HG02623 (cell line): ENCODE measurements around the gene METAP1.
"Not testable (repeated sequence)": the region's sequence is repeated elsewhere in the genome, so short reads cannot be mapped to it uniquely, and the experiment has no call there.

Experiments
- ATAC-seq: cut with Tn5 transposase; IDR thresholded peaks from one replicate; pipeline ENCODE4 v1.9.1; 2021; ENCODE audit warnings: moderate library complexity; ENCODE audit not compliant: unreplicated experiment

METAP1 gene

DNA sequence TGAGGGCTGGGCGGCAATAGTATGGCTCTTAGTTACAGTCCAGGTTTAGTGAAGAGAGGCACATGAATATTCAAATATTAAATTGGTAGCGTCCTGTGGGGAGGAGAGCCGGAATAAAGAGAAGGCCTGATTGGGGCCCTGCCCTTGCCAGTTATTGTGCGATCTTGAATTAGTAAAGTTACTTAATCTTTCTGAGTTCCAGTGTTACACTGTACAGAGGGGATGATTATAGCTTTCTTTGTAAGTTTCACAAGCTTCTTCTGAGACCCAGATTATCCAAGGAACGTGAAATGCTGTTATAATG, 1.2 kb downstream of the METAP1 start:
- no peak for ATAC-seq

DNA sequence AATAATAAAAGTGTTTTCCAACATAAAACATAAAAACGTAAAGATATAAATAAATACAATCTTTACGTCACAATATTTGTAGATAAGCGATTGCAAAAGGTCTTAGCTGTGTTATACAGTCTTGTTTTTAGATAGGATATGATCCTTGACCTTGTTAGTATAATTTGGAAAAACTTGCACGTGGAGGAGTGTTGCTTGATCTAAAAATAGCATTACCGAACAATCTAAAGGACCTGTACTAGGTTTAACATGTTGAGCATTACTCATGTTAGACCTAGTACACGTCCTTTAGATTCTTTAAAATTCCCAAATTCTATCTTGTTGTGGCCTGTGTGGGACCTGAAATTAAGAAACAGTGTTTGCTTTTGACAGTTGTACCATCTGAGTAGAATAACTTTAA, 1.6 kb downstream of the METAP1 start:
- no peak for ATAC-seq

DNA sequence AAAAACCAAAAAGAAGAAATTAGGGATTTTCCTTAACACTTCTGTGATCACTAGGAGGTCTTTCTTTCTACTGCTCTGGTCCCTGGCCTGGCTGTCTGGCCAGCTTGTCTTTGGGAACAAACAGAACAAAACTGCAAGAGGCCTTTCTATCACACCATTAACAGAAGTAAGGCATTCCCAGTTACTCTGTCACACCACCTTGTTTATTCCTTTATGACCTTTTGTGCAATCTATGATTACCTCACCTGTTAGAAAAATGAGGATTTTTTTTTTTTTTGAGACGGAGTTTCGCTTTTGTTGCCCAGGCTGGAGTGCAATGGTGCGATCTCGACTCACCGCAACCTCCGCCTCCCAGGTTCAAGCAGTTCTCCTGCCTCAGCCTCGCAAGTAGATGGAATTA, 3.0 kb downstream of the METAP1 start:
- ATAC-seq = no peak

DNA sequence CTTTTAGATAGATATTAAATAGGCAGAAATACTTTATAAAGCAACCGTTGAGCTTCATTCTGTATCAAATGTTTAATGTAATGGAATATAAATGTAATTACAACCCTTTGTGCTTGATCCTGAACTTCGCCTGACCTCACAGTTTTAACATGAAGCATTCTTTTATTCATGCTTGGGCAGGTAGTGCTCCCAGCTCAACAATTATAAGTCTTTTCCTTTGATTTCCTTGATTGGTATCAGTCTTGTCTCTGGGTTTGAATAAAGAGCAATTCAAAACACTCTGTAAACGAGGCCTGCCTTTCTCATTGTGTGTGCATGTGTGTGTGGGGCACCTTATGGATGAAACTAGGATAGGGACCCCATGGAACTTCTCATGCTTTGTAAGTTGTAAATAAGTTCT, 6.8 kb downstream of the METAP1 start:
- ATAC-seq = no peak

DNA sequence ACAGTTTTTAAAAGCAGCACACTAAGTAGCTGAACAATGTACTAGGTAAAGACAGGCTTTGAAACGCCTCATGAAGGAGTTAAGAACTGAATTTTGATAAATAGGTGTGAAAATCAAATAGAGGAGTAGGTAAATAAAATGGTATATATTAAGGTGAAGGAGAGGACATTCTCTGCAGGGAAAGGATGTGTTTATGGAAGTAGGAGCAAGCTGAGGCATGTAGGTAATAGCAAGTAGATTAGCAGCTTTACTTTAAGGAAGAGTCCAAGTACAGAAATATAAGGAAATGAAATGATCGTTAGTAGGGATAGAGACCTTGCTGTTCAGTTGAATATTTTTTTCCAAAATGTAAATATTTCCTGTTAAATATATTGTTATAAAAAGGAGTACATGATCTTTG, 12.5 kb downstream of the METAP1 start:
- ATAC-seq = no peak

DNA sequence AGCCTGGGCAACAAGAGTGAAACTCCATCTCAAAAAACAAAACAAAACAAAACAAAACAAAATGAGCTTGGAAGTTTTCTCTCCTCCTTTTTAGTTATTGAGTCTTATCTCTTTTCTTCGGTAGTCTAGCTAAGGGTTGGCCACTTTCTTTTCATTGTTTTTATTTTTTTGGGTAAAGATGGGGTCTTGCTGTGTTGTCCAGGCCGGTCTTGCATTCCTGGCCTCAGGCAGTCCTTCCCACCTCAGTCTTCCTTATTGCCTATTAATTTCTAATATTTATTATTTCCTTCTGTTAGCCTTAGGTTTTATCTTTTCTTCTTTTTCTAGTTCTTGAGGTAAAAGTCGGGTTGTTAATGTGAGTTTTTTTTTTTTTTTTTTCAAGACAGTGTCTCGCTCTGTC, 16.4 kb downstream of the METAP1 start:
- ATAC-seq = no peak

DNA sequence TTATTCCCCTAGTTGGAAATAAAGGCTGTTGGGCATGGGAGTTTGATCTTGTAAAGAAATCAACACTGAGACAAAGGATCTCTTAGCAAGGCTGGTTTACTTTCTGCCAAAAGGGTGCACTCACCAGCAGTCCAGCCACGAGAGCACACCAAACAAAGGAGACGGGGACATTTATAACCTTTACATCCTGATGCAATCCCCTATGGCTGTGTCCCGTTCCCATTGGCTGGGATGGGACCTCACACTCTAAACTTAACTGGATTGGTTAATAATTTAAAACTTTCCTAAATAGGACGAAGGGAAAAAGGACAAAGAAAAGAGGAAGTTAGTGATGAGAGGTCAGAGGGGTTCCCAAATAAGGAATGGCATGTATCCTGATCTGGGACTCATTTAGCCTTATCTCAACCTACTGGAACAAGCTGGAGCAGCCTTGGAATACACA, 17.9 kb downstream of the METAP1 start:
- ATAC-seq = no peak

DNA sequence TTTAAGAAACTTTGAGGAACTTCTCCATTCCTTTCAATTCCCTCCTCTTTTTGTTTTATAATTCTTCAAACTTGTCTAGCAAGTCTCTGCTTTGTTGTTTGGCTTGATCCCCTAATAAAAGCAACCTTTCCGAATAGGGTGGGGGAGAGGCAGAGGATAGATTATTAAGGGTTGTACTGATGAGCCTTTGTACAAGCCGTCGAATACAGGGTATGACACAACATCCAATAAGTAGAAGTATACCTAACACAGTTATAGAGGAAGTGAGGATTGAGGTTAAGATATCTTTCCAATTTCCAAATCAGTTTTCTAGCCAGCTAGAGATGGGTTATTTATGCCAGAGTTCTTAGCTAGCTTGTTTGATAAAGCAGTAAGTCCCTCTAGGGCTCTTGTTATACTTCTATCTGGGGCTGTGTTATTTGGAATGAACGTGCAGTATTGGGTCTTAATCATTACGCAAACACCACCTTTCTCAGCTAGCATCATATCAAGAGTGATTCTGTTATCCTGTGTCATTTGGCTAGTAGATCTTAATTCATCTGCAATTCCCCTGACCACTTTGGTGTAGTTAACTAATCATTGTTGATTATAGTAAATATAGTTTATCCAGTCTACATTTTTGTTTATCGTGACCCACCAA, 18.5 kb downstream of the METAP1 start:
- ATAC-seq = no peak

DNA sequence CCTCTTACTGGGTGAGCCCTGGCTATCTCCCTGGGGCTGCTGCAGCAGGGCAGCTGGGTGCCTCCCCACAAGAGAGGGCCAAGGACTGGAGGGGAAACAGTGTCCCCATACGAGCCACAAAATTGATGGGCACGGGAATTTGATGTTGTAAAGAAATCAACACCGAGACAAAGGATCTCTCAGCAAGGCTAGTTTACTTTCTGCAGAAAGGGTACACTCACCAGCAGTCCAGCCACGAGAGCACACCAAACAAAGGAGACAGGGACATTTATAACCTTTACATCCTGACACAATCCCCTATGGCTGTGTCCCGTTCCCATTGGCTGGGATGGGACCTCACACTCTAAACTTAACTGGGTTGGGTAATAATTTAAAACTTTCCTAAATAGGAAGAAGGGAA, 25.9 kb downstream of the METAP1 start:
- ATAC-seq = no peak

DNA sequence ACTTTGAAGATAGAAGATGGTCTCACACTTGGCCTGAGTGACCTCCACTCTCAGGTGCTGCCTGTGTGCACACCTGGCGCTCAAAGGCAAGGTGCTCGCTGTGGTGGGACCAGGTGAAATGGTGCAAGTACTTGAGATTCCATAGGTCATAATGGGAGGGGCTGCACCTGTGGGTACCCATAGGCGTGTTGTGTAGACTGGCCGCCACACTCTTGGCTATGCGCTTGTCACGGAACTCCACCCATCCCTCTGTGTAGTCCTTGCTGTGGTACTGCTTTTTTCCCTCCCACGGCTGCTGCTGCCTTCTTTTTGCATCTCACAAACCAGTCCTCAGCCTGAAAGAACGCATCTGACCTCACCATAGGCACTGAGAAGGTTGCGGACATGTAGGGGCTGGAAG, 27.0 kb downstream of the METAP1 start:
- ATAC-seq = no peak

DNA sequence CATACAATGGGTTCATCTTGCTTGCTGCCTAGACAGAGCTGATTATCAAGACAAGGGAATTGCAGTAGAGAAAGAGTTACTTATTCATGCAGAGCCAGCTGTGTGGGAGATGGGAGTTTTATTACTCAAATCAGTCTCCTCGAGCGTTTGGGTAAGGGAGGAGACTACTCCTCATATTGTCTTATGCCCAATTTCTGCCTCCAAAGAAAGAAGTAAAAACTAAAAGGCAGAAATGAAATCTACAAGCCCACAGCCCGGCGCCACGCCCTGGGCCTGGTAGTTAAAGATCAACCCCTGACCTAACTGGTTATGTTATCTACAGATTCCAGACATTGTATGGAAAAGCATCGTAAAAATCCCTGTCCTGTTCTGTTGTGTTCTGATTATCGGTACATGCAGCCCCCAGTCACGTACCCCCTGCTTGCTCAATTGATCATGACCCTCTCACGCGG, 28.3 kb downstream of the METAP1 start:
- not testable (repeated sequence) for ATAC-seq

DNA sequence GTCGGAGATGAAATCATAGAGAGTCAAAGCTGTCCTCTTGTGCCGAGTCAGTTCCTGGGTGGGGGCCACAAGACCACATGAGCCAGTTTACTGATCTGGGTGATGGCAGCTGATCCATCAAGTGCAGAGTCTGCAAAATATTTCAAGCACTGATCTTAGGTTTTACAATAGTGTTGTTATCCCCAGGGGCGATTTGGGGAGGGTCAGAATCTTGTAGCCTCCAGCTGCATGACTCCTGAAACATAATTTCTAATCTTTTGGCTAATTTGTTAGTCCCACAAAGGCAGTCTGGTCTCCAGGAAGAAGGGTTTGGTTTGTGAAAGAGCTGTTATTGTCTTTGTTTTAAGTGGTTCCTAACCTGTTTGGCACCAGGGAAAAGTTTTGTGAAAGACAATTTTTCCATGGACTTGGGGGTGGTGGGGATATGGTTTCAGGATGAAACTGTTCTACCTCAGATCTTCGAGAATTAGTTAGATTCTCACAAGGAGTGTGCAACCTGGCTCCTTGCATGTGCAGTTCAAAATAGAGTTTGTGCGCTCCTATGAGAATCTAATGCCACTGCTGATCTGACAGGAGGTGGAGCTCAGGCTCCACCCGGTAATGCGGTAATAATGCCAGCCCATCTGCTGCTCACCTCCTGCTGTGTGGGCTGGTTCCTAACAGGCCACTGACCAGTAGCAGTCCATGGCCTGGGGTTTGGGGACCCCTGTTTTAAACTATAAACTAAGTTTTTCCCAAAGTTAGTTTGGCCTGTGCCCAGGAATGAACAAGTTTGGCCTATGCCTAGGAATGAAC, 29.2 kb downstream of the METAP1 start:
- no peak for ATAC-seq

DNA sequence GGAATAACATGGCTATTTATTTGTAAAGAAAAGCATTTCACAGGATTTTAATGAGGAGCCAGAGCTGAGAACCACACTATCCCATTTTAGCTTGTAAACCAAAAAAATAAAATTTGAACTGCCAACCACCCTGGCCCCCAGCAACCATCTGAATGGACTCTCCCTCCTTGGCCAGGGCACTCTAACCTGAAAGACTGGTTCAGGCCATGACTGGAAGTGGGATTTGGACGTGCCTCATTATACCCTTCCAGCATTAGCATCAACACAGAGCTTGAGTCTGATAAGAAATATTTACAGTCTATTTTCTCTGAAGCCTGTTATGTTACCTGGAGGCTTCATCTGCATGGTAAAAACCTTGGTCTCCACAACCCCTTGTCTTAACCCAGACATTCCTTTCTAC, 30.0 kb downstream of the METAP1 start:
- ATAC-seq = no peak

DNA sequence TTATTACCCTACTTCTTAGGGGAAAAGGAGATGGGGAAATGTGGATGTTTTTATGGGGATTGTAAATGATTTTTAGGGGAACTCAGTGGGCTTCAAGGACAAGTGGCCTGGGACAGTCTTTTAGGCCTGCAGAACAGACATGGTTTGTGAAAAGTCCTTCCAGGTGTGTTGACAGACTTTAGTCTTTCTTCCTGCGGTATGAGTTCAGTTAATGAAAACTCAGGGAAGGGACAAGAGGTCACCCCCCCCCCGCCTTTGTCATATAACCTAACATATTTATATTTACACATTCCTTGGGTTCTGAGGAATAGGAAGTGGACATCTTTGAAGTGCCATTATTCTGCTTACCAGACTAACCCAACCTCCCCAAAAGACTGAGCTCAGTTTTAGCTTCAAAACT, 31.8 kb downstream of the METAP1 start:
- no peak for ATAC-seq

DNA sequence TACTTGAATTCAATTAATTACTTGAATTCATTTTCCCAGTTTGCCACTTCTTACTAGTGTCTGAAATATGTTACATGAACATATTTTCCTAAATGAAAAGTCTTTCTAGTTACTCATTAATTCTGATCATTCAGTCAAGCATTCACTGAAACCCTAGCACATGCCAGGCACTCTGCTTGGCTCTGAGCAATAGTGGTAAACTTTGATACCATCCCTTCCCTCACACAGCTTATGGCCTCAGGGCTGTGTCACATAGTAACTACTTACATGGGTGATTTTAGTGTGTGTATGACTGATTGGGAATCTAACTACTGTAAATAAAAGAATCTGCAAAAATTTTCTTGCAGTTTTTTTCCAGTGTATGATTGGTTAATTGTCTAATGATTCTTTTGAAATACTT, 32.7 kb downstream of the METAP1 start:
- ATAC-seq = peak; percentile 39

DNA sequence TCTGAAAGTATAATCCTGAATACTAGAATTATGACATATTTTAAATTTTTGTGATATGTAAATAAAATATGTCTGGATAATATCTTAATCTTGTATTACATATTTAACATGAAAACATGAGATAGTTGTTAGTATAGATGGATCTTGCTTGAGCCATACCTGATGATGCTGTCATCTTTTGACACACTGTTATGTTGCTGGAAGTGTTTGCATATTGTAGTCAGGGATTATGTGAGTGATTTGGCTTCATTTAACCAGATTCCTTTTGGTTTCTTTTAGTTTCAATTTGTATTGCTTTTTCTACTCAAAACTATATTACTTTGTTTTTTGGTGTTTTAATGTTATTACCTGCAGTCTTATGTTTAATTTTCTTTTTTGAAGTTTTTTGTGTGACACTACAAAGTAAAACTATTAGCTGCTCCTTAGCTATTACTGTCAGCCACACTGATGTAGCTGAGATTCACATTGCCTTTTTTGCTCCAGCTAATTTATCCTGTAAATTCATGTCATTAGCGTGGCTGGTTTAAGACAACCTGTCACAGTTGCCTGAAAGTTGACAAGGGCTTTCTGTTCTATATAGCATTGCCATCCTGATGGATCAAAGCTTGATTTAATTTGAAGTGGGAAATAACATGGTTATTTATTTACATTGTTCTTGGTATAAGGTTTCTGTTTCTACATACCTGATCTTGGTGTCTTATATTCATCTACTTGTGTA, 33.7 kb downstream of the METAP1 start:
- ATAC-seq = peak; percentile 67

DNA sequence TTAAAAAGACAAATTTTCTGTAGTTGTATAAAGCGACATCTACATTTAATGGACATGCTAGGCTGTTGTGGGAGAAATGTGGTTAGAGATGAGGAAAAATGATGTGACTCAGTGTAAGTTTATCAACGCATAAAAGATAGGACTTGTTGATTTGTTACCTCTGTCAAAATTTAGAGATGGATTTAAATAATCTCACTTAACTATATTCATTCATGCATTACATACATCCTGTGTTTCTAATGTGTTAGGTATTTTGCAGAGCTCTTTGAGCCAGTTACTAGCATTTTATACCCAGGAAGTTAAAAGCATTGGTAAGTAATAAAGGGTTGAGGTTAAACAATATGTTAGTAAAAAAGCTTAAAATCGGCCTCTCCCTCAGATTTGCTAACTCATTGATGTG, 34.3 kb downstream of the METAP1 start:
- no peak for ATAC-seq

DNA sequence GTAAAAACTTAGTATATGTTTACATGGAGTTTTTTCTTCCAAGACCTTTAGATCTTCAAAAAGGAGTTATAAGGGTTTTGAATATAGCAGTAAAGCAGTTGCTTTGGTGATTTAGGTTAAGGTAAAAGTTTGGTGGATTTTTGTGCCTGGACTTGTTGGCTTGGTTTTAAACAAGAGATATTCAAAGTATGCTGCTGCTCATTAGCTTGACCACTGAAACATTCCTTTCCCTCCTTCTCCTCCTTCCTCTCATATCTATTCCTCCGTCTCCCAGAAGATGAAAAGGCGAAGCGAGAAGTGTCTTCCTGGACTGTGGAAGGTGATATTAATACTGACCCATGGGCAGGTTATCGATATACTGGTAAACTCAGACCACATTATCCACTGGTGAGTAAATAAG, 38.4 kb downstream of the METAP1 start:
- no peak for ATAC-seq

DNA sequence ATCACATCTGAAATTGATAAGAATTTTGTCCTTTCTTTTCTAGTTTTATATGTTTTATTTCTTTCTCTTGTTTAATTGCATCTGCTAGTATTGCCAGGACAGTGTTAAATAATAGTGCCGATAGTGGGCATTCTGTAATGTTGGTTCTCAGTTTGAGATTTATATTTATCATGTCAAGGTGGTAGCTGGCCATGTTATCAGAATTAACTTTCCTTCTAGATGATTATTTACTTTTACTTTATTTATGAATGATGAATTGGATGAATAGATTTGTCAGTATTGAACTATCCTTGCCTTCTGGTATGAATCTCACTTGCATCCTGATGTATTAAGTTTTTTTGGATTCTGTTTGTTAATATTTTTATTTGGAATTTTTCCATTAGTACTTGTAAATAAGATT, 42.7 kb downstream of the METAP1 start:
- no peak for ATAC-seq

DNA sequence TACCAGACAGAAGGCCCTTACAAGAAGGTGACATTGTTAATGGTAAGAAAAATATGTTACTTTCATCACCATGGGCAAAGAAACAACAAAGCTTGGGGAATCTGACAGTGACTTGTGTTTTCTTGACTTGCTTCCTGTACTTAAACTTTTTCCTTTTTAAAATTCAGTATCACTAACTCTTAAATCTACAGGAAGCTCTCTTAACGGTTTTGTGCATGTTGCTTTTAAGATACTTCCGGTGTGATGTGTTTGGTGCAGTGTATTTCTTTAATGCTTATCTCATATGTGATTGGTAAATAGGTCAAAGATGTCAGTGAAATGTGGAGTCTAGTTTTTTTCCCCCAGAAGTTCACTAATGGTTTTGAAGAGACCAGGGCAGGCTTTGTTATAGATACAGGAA, 47.8 kb downstream of the METAP1 start:
- ATAC-seq = no peak

DNA sequence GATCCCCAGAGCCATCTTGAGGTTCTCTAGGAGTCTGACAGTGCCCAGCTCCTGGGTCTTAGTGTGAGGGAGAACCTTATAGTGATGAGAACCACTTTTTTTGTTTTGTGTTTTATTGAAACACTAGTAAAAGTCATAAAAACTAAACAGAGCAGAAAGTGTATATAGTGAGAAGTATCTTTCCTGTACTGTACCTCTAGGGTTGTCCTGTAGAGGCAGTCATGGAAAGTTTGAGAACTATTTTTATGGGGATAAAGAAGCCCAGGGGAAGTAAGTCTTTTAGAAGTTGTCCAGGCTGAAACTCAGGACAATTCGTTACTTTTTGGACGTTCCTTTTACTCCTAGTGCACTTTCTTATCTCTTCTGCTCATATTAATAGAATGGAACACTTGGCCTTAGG, 52.2 kb downstream of the METAP1 start:
- ATAC-seq = no peak

DNA sequence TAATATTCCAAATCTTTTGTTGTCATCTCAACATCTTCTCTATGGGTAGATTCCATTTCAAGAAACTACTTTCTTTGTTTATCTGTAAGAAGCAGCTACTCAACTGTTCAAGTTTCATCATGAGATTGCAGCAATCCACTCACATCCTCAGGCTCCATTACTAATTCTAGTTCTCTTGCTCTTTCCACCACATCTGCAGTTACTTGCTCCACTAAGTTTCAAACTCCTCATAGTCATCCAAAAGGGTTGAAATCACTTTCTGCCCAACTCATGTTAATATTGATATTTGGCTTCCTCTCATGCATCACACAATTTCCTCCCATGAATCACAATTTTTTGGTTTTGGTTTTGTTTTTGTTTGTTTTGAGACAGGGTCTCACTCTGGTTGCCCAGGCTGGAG, 57.4 kb downstream of the METAP1 start:
- no peak for ATAC-seq
